Measurements from ENCODE around the gene USP6NL. TPM values are rescaled to one million over a fixed set of nuclear protein-coding genes. Genes with fewer than 3 reads are reported as not detected.

Gene USP6NL
- total and polyA plus RNA-seq, 2 of the 13 experiments (the other 11 are each of a cell fraction or from before 2014, with no cell fraction given): 10.5 to 22.9 TPM

GRCh38 chr10:11448190-11448544 is 163.3 kb downstream of the USP6NL start:
- no peak for FAIRE-seq

GRCh38 chr10:11447586-11447985 is 163.9 kb downstream of the USP6NL start:
- FAIRE-seq: no peak
- DNase-seq (ENCODE audit: low spot score): no peak
- Histone ChIP-seq H3K36me3 (replicated peaks in 1 of 2; ENCODE audit: control insufficient read depth in 1 of 2, insufficient read depth in 2 of 2, low read length in 2 of 2) (no peaks in the 10 kb centered on the region), H3K27ac (ENCODE audit: extremely low read length, insufficient read depth, low read length) (no peak overlapping the region), H2AFZ (ENCODE audit: low read length) (no peak overlapping the region), H4K20me1 (ENCODE audit: insufficient read depth, low read length) (no peaks in the 10 kb centered on the region), H3K4me2 (ENCODE audit: low read depth, low read length) (no peak overlapping the region), H3K27me3 (ENCODE audit: control insufficient read depth in 1 of 2, insufficient read depth in 2 of 2, low read length in 2 of 2) (peaks cover 3 to 46% of the 10 kb centered on the region in 2 experiments), H3K4me1 (ENCODE audit: insufficient read depth, low read length) (no peaks in the 10 kb centered on the region), H3K4me3 (replicated peaks in 1 of 3; ENCODE audit: insufficient read depth in 1 of 3, low read depth in 2 of 3, low read length in 3 of 3) (no peak overlapping the region), H3K9ac (ENCODE audit: insufficient read depth, low read depth, low read length) (no peak overlapping the region), H3K9me3 (ENCODE audit: low read length) (no peaks in the 10 kb centered on the region), H3K79me2 (ENCODE audit: insufficient read depth, low read length) (no peaks in the 10 kb centered on the region)
- ChIA-PET POLR2A (no interaction called here), CTCF (ENCODE audit: low intra/inter-chr PET ratio, low total read pairs) (no interaction called here)
- ATAC-seq: no peak
- WGBS (ENCODE audit: low lambda C conversion rate): 37% methylated on average over 5 of the region's 9 CpGs
- BruUV-seq (replicated peaks): no TSS peak
- no peak for TF ChIP-seq E2F2 (CRISPR knock-in tag; IDR thresholded peaks at IDR 0.05; ENCODE audit: borderline replicate concordance)
- no peak for TF ChIP-seq ZNF687 (CRISPR knock-in tag; IDR thresholded peaks at IDR 0.05)
- in situ Hi-C loops (cut with HindIII; ENCODE audit: extremely low pct_ligation_motif_present, low pct_unique_long_range_greater_than_20kb) (no loop called here), intact Hi-C loops (cut with micrococcal nuclease; ENCODE audit: unreplicated experiment) (no loop called here)

More at GRCh38 chr10:11448190-11448544, 163.3 kb downstream of the USP6NL start:
- Histone ChIP-seq H4K20me1 (ENCODE audit: insufficient read depth, low read length) (no peaks in the 10 kb centered on the region), H3K4me3 (replicated peaks in 1 of 3; ENCODE audit: insufficient read depth in 1 of 3, low read depth in 2 of 3, low read length in 3 of 3) (no peak overlapping the region), H3K27me3 (ENCODE audit: control insufficient read depth in 1 of 2, insufficient read depth in 2 of 2, low read length in 2 of 2) (peaks cover 3 to 46% of the 10 kb centered on the region in 2 experiments), H3K9me3 (ENCODE audit: low read length) (no peaks in the 10 kb centered on the region), H3K79me2 (ENCODE audit: insufficient read depth, low read length) (no peaks in the 10 kb centered on the region), H2AFZ (ENCODE audit: low read length) (no peak overlapping the region), H3K4me1 (ENCODE audit: insufficient read depth, low read length) (no peaks in the 10 kb centered on the region), H3K4me2 (ENCODE audit: low read depth, low read length) (no peak overlapping the region), H3K27ac (ENCODE audit: extremely low read length, insufficient read depth, low read length) (no peak overlapping the region), H3K36me3 (replicated peaks in 1 of 2; ENCODE audit: control insufficient read depth in 1 of 2, insufficient read depth in 2 of 2, low read length in 2 of 2) (no peaks in the 10 kb centered on the region), H3K9ac (ENCODE audit: insufficient read depth, low read depth, low read length) (no peak overlapping the region)
- BruUV-seq (replicated peaks): no TSS peak
- TF ChIP-seq KLF15 (CRISPR knock-in tag; IDR thresholded peaks at IDR 0.05; ENCODE audit: borderline replicate concordance) (no peak), ZNF136 (CRISPR knock-in tag; IDR thresholded peaks at IDR 0.05; ENCODE audit: low read depth) (no peak), NR0B2 (CRISPR knock-in tag; IDR thresholded peaks at IDR 0.05) (no peak), ZBTB14 (CRISPR knock-in tag; IDR thresholded peaks at IDR 0.05) (no peak), ZNF329 (CRISPR knock-in tag; IDR thresholded peaks at IDR 0.05; ENCODE audit: low read depth) (no peak), ETV5 (CRISPR knock-in tag; IDR thresholded peaks at IDR 0.05; ENCODE audit: borderline replicate concordance) (no peak)
- no peak for DNase-seq (ENCODE audit: low spot score)
- ATAC-seq: peak; percentile 18; the same call in 2 of the 3 replicates
- 0% methylated on average over 3 of the region's 8 CpGs for WGBS (ENCODE audit: low lambda C conversion rate)
- in situ Hi-C loops (cut with HindIII; ENCODE audit: extremely low pct_ligation_motif_present, low pct_unique_long_range_greater_than_20kb): no loop called here
- CTCF ChIA-PET (ENCODE audit: low intra/inter-chr PET ratio, low total read pairs): no interaction called here
- POLR2A ChIA-PET: no interaction called here
- intact Hi-C loops (cut with micrococcal nuclease; ENCODE audit: unreplicated experiment): no loop called here

Data from HepG2 (cell line).